MM.1S (cell line): ENCODE results near the gene CAB39.

Experiments
- CTCF ChIP-seq: fragments of 300-600 bp; sonication (generic); IDR thresholded peaks from 2 replicates; pipeline ENCODE4 v1.5.1; 2016; ENCODE audit warnings: antibody characterized with exemption, low read length, mixed read lengths
- EZH2 ChIP-seq: fragments of 300-600 bp; sonication (generic); optimal IDR thresholded peaks from 2 replicates; pipeline ENCODE3; 2017; ENCODE audit warnings: low read depth, mild to moderate bottlenecking, antibody characterized with exemption, low read length, mixed read lengths
- EZH2phosphoT487 ChIP-seq: fragments of 300-600 bp; sonication (generic); IDR thresholded peaks from 2 replicates; pipeline ENCODE4 v1.6.1; 2018; ENCODE audit warnings: antibody characterized with exemption, low read length

GRCh38 chr2:230664128-230664527 lies 48.5 kb upstream of the CAB39 start:
- TF ChIP-seq CTCF: no peak
- no peak for TF ChIP-seq EZH2
- TF ChIP-seq EZH2phosphoT487: no peak
